Activated CD4-positive, alpha-beta T cell treated with anti-CD3 and anti-CD28 coated beads, Interleukin-2, amount 50 U/mL, for 16 hours (primary cell): ENCODE data around the gene MOB3A.

ENCODE experiments used
- DNase-seq: peaks from one replicate; pipeline ENCODE4 v3.0.0-alpha.2; 2020

The MOB3A gene

GRCh38 chr19:2079076-2079864 lies 16.9 kb downstream of the MOB3A start:
- no peak for DNase-seq

GRCh38 chr19:2077833-2078619 lies 18.1 kb downstream of the MOB3A start:
- no peak for DNase-seq

- DNase-seq = no peak
Observed at GRCh38 chr19:2077398-2077797, 18.7 kb downstream of the MOB3A start.

GRCh38 chr19:2076526-2076944 lies 19.6 kb downstream of the MOB3A start:
- no peak for DNase-seq

GRCh38 chr19:2072757-2073551 lies 23.2 kb downstream of the MOB3A start:
- DNase-seq = no peak

GRCh38 chr19:2070986-2071673 lies 25.0 kb downstream of the MOB3A start:
- DNase-seq = no peak

- no peak for DNase-seq
Observed at GRCh38 chr19:2070436-2070827, 25.7 kb downstream of the MOB3A start.

GRCh38 chr19:2064788-2065524 lies 31.2 kb downstream of the MOB3A start:
- DNase-seq = no peak

GRCh38 chr19:2064395-2064787 lies 31.7 kb downstream of the MOB3A start:
- DNase-seq = no peak

- DNase-seq = no peak
Observed at GRCh38 chr19:2063824-2064223, 32.3 kb downstream of the MOB3A start.

GRCh38 chr19:2062770-2063169 lies 33.4 kb downstream of the MOB3A start:
- DNase-seq = no peak

GRCh38 chr19:2062389-2062729 lies 33.8 kb downstream of the MOB3A start:
- no peak for DNase-seq

- DNase-seq = peak; percentile 99
Observed at GRCh38 chr19:2061495-2062388, 34.4 kb downstream of the MOB3A start.

- DNase-seq = no peak
Observed at GRCh38 chr19:2060884-2061494, 35.1 kb downstream of the MOB3A start.

GRCh38 chr19:2059422-2060201 lies 36.5 kb downstream of the MOB3A start:
- no peak for DNase-seq

- DNase-seq = no peak
Observed at GRCh38 chr19:2058570-2059421, 37.3 kb downstream of the MOB3A start.

GRCh38 chr19:2057484-2058469 lies 38.3 kb downstream of the MOB3A start:
- DNase-seq = no peak

GRCh38 chr19:2056837-2057192 lies 39.3 kb downstream of the MOB3A start:
- DNase-seq = no peak
